ENCODE data around the gene NEK11.

NEK11 gene

DNA sequence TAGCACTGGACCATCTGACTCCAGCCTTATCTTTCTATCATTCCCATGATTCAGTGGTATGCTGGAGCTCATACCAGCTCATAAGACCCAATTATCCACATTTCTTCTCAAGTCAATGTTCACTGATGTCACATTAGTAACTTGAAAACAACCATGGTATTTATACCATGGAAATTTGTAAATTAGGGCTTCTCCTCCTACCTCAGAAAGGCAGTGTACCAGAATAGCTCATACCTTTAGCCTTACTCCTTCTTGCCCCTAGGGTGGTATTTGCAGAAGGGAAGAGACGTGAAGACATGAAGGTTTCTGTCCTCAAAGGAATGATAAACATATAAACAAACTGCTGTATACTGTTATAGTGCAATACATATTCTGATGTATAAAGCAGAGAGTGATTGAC, 114.2 kb downstream of the NEK11 start:
- no peak for DNase-seq (ENCODE audit: low read depth in 2 of 2)

DNA sequence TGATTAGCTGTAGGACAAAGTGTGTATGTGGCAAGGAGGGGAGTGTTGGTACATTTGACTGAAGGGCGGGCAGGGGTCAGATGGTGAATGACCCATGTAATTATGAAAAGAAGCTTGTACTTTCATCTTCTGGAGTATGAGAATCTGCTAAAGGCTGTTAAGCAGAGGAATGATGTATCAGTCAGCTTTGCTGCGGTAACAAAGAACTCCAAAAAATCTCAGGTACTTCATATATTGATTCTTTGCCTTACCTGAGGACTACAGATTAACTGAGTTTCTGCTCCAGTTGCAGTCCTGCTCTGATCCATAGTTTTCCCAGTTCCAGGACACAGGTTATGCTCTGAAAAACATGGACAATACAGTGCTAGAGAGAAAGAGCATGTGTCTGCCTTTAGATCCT, 115.1 kb downstream of the NEK11 start:
- no peak for DNase-seq (ENCODE audit: low read depth in 2 of 2)

DNA sequence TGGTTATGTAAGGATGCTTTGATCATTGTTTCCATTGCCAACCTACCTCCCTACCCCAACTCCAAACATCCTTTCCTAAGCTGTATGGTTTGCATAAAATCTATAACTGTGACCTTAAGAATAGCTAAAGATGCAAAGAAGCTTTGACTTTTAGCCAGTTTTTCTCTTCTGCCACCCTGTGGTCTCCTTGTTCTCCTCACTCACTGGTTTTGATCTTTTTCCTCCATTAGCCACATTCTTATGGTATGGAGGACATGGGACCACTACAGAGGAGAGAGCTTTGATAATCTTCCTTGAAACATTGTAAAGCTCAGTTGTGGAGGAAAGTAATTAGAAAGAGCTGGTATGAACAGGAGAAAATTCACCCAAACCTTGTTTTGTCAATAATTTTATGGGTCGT, 115.9 kb downstream of the NEK11 start:
- no peak for DNase-seq (ENCODE audit: low read depth in 2 of 2)

DNA sequence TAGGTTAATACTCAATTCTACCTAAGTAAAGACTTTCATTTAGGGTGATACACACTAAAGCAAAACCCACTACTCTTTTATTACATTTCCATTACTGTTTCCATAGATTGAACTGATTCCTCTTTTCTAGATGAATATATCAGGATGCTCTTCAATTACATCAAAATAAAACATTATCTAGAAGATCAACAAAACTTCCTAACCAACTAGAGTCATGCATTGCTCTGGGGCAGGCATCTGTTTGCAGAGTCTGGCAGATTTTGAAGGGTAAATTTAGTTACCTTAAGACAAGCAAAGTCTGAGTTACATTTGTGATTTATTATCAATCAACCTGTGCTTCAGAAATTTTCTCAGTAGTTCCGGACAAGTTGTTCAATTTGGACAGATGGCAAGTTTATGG, 117.1 kb downstream of the NEK11 start:
- DNase-seq (ENCODE audit: low read depth in 2 of 2): no peak

DNA sequence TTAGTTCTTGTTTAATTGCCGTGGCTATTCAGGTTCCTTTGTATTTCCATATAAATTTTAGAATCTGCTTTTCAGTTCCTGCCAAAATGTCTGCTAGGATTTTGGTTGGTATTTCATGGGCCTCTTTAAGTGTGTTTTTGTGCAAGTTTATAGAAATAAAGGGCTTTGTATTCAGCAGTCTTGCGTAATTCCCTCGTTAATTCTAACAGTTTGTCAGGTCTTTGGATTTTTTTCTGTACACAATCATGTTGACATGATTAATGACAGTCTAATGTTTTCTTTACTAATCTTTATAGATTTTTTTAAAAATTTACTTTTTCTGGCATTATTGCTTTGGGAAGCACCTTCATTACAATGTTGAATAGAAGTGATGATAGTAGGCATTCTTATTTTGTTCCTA, 120.9 kb downstream of the NEK11 start:
- DNase-seq (ENCODE audit: low read depth in 2 of 2): no peak

DNA sequence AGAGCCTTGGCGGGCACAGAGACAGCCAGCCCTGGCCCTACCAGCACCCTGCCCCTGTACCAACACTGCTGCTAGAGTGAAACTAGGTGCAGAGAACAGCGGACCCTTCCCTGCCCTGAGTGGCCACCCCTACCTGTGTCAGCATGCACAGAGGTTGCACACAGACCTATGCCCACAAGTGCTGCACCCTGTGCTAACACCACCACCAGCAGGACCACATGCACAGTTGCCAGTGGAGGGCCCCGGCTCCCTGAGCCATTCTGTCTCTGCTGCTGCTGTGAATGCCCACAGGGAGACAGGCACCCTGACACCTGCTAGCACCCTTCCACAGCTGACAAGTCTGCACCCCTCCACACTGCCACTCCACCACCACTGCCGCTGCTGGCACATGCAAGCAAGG, 131.8 kb downstream of the NEK11 start:
- no peak for DNase-seq (ENCODE audit: low read depth in 2 of 2)

DNA sequence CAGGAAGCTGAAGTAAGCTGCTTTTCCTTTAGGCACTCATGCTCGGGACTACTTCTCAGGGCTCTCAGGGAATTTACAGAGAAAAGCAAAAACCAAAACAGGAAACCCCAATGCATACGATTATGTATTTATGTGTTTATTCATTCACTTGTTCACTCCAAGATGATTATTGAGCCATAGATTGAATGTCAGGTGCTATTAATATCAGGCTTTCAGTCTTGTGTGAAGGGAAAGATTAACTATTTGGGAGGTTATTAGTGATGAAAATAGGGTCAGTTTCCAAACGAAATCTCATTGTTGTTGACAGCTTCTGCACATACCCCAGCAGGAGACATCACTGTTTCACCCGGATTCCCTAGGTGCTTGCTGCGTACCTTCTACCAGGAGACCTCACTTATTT, 135.8 kb downstream of the NEK11 start:
- no peak for DNase-seq (ENCODE audit: low read depth in 2 of 2)

DNA sequence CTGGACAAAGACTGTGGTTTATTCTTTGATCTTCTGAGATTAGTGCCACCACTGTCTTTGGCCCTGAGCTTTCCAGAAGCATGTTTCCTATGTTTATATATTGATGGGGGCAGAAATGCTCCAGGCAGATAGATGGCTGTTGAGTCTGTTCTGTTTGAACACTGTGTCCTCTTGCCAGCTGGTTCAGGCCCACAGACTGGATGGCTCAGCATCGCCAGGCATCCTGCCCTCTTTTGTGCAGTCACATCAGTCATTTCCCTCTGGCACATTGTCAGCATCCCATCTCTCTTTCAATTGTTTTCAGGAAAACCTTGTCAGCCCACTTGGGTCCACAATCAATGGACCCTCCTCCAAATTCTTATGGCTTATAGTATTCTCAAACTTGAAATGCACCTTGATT, 141.2 kb downstream of the NEK11 start:
- no peak for DNase-seq (ENCODE audit: low read depth in 2 of 2)

DNA sequence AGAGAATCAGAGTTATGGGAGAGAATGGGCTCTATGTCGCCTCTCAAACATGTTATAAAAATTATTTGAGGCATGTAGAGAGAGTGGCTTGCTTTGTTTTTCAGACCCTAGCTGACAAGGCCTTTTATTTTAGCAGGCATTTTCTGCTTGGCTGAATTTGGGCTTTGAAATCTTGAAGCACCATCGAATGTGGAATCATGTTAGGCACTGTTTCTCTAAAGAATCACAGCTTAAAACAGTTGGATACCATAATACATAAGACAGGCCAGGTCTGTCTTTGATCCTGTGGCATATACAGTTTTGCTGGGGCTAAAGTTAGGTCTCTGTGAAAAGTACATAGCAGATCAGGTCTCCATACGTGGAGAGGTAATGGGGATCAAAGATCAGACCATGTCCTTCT, 142.7 kb downstream of the NEK11 start:
- no peak for DNase-seq (ENCODE audit: low read depth in 2 of 2)

DNA sequence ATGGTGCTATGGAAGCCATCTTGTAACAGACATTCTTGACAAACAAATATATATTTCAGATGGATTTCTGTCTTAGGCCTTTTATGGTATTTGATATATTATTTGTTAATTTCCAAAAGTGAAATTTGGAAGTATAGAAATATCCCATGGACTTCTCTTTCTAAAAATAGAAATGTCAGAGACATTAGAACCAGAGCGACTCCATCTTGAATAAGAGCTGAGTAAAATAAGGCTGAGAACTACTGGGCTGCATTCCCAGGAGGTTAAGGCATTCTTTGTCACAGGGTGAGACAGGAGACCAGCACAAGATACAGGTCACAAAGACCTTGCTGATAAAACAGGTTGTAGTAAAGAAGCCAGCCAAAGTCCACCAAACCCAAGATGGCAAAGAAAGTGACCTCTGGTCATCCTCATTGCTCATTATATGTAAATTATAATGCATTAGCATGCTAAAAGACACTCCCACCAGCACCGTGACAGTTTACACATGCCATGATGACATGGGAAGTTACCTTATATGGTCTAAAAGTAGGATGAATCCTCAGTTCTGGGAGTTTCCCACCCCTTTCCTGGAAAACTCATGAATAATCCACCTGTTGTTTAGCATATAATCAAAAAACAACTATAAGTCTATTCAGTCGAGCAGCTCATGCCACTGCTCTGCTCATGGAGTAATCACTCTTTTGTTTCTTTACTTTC, 146.0 kb downstream of the NEK11 start:
- DNase-seq (ENCODE audit: low read depth in 2 of 2): no peak

DNA sequence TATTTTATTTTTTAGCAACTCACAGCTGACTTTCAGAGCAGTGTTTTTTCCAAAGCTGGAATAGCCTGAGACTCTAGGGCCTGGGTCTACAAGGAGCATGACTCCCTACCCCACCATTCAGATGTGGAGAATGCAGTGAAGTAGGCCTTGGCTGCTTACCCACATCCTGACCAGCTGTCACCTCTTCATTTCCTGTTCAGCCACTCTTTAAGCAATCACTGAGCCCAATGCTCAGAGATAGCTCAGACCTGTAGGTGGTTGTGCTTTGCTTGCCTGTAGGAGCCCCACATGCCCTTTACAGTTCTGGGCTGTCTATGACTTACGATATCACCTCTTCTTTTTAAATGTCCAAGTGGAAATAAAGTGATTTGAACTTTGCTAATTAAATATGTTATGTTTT, 148.1 kb downstream of the NEK11 start:
- DNase-seq (ENCODE audit: low read depth in 2 of 2): no peak

DNA sequence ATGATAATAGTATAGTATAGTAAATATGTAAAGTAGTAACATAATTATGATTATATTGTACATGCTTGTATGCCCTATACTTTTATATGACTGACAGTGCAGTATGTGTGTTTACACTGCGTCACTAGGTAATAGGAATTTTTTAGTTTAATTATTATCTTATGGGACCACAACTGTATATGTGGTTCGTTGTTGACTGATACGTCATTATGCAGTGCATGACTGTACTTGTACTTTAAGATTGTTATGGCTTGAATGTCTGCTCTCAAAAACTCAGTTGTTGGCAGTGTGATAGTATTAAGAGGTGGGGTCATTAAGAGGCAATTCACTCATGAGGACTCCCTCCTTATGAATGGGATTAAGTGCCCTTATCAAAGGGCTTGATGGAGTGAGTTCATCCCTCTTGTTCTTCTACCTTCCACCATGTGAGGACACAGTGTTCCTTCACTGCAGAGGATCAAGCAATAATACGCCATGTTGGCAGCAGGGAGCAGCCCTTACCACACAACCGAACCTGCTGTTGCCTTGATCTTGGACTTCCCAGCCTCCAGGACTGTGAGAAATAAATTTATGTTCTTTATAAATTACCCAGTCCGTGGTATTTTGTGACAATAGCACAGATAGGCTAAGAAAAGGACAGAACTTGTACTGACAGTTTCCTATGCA, 152.2 kb downstream of the NEK11 start:
- no peak for DNase-seq (ENCODE audit: low read depth in 2 of 2)

DNA sequence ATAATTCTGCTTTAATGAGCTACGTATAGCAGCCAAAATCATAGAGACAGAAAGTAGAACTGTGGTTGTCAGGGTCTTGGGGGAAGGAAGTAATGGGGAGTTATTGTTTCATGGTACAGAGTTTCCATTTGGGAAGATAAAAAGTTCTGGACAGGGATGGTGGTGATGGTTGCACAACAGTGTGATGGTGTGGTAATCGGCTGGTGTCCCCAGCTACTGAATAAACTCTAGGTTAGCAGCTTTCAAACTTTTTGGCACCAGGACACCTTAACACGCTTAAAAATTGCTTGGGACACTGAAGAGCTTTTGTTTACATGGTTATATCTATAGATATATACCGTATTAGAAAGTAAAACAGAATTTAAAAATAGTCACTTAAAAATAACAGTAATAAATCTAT, 166.0 kb downstream of the NEK11 start:
- DNase-seq (ENCODE audit: low read depth in 2 of 2): no peak

DNA sequence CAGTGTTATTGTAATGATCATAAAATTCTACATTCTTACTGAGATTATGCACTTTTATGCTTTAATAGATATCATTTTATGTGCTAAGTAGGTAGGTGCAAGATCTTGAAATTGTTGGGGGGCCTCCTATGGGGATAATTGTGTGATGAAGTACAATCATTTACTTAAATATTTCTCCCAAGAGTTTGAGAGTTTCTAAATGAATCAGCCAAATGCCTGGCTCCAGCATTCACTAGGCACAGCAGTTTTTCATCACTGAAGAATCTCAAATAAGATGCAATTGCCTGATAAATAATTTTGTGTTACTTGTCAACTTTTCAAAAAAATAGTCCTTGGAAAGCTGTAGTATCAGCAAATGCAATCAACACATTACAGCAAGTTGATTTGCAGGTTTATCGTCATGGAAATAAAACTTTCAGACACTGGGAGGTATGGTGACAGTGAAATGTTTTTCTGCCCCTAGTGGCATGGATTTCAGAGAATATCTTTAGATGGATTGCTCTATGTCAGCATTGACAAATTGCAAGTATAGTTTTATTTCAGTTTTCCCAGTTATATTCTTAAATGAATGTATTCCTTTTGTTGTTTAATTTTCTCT, 167.1 kb downstream of the NEK11 start:
- no peak for DNase-seq (ENCODE audit: low read depth in 2 of 2)

DNA sequence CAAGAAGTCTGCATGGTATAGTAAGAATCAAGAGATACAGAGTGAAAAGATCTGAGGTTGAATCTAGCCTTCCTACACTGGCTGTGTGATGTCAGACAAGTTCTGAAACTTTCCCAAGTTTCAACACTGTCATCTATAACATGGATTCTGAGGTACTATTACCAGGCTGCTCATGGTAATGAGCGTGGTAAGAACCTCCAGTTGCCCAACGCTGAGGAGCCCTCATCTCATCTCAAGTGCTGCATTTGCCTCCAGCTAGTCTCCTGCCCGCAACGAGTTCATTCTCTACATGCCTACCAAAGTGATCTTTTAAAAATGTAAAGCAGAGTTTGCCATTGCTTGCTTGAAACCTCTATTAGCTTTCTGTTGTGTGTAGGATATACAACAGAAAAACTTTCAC, 168.1 kb downstream of the NEK11 start:
- DNase-seq (ENCODE audit: low read depth in 2 of 2): no peak

DNA sequence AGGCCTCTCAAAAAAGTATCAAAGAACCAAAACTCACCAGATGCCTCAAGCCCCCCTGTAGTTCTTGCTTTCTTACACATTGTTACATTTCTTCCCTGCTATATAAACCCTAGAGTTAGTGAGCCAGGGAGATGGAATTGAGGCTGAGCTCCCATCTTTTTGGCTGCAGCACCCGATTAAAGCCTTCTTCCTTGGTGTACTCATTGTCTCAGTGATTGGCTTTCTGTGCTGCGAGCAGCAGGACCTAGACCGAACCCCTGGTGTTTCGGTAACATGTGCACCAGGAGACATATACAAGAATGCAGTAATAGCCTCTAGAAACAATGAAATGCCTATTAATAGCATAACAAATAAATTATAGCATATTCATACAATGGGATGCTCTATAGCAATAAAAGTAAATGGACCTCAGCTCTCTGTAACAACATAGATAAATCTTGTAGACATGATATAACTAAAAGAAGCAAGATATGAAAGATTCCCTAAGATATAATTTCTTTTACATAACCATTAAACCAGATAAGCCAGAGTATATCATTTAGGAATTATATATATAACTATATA, 174.0 kb downstream of the NEK11 start:
- no peak for DNase-seq (ENCODE audit: low read depth in 2 of 2)

DNA sequence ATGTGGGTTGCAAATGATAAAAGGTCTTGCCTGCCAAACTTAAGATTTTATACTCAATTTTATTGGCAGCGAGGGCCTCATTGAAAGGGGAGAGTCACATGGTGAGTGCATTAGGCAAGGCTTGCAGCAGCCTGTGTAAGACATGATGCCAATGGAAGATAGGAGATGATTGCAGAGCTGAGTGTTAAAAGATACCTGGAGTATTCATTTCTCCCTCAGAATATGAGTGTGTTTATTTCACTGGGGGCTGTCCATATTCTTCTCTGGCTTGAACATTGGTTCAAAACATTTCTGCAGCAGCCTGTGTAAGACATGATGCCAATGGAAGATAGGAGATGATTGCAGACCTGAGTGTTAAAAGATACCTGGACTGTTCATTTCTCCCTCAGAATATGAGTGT, 189.7 kb downstream of the NEK11 start:
- no peak for DNase-seq (ENCODE audit: low read depth in 2 of 2)

DNA sequence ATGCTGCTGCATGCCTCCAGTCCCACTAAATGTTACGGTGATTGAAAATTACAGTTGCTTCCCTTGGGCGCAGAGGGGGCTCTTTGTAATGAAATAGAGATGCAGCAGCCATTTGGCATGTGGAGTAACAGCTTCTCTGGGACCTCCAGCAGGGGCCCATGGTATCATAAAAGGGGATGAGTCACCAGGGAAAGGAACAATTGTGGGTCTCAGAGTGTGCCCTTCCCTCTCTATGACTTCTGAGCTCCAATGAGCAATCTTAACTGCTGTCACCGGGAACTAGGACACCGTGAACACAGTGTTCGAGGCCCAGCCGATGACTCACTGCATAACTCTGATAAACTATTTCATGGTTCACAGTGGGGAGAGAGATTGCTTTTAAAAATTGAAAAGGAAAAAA, 190.1 kb downstream of the NEK11 start:
- DNase-seq (ENCODE audit: low read depth in 2 of 2): no peak

DNA sequence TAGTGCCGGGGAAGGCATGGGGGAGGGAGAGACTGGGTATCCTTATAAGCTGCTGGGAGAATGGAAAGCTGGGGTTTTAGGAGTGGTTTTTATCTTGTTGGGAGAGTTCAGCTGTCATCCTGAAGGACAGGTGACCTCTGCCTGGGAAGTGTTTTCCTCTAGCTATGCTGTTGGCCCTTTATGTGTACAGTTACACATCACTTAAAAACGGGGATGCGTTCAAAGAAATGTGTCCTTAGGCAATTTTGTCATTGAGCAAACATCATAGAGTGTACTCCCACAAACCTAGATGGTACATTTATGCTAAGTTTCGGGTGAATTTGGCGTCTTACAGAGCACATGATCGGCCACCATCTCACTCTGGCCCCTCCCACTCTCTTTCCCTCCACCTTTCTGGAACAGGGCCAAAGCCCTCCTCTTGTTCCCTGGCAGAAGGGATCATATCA, 190.6 kb downstream of the NEK11 start:
- DNase-seq (ENCODE audit: low read depth in 2 of 2): no peak

DNA sequence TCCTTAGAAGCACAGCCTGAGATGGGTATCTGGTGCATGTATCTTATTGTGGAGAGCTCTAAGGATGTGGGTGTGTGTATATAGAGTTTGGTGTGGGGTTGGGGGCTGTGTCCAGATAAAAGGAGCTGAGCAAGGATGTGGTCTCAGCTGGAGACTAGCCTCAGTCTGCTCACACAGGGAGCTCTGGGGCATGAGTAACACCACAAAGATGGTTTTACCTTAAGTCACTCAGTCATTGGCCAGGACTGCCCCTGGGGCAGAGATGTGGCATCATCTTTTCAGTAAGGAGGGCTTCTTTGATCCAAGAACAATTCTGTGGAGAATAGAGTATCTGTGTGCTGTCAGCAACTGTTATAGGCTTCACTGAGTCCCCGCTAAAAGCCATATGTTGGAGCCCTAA, 191.5 kb downstream of the NEK11 start:
- DNase-seq (ENCODE audit: low read depth in 2 of 2): no peak

DNA sequence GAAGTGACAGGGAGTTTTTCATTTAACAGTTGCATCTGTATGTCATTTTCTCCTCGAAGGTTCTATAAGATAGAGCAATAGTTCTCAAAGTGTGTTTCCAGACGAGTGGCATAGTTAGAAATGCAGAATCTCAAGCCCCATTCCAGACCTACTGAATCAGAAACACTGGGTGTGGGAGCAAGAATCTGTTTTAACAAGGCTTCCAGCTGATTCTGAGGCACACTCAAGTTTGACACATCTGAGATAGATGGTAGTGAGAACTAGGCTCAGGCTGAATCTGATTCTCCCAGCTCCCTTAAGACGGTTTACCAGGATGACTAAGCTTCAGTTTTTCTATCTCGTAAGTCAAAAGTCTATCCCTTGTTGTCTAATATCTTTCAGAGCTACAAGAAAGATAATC, 195.1 kb downstream of the NEK11 start:
- DNase-seq (ENCODE audit: low read depth in 2 of 2): no peak

DNA sequence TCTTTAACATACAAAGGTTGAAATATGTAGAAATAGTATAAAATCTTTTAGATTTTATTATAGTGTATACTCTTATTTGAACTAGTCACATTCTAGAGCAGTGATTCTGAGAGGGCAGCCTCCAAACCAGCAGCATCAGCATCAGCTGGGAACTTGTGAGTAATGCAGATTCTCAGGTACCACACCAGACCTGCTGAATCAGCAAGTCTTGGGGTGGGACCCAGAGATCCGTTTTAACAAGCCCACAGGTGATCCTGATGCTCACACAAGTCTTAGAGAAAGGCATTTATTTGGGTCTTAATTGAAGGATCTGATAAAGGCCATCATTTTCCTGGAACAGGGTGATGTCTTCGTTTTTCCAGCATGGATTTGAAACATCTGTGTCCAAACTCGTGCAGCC, 195.9 kb downstream of the NEK11 start:
- no peak for DNase-seq (ENCODE audit: low read depth in 2 of 2)
